Activated CD8-positive, alpha-beta memory T cell treated with anti-CD3 and anti-CD28 coated beads, Interleukin-2, amount 50 U/mL, for 4 hours (primary cell): ENCODE results near the gene HOXA9.

Experiments used
- DNase-seq: peaks from one replicate; pipeline ENCODE4 v3.0.0-alpha.2; 2020

Gene HOXA9

GRCh38 chr7:27165089-27165995 is at the start of gene HOXA9:
TSS of gene HOXA9 (minus strand) at chr7:27165537. CDS start at chr7:27165457, 80 bp downstream.
- DNase-seq: peak; percentile 15

GRCh38 chr7:27214239-27214950 is 49.1 kb upstream of the HOXA9 start:
- DNase-seq: no peak

DNA sequence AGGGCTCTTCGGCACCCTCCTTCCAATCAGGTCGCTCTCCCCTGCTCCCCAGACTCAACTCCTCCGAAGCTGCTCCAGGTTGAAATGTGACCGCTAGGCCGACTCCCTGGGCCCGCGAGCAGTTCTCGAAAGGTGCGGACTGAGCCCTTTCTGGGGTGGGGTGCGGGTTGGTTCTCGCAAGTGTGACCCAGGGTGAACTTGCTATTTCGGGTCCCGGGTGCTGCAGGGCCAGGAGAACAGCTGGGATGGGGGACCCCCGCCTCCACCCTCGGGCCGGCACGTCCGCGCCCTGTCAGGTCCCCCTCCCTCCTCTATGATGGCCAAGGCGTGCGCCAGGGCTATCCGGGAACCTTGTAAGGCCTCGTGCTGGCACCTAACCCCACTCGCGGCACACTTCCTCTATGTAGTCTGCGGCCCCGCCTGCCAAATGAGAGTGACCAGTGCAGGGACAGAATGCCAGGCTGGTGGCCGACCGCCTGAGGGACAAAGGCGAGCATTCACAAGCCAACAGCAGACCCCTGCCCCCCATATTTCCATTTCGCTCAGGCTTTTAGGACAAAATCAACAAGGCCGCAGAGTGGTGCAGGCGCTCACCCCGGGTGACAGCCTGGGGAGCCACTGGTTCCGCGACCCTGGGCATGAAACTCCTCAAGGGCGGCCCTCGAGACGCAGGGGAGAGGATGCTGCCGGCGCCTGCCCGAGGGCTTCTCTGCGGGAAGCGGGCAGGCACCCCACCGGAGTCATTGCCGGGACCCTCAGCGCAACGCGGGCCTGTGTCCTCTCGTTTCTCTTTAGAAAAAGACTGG is 48.3 kb upstream of the HOXA9 start:
- no peak for DNase-seq

DNA sequence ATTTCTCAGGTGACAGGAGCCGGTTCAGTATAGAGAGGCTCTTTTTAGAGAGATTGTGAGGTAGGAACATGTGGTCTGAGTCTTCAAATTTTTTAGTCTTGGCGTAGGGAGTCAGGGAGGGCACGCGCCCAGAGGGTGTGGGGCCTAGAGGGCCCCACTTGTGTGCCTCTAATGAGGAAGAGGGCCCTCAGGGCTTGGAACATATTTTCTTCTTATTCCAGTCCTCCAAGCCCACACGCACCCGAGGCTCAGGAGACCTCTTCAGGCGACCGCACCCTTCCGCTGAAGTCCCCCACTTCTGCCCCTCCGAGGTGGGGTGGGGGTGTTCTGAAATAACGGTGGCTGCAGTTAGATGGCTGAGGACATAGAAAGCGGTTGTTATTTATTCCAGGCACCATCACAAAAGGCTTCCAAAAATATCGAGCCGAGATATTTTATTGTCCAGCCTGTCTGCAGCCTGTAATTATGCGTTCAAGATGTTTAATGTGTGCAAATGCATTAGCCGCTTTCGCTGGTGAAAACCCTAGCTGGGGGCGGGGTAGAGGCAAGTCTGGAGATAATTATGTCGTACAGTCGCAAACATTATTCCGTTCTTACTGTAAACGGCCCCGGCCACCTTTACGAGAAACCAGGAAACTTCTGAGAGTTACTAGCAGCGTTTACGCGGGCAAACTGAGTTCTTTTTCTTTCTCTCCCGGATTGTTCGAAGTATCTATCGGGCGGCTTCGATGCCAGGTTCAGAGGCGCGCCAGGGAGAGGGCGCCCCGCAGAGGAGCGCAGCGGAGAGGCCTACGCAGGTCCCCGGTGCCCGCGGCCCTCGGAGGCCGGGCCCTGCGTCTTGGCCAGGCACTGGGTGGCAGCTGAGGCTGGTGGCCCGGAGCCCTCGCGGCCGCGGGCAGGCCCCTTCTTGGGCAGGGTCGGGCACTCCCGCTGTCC is 47.4 kb upstream of the HOXA9 start:
- DNase-seq: no peak

DNA sequence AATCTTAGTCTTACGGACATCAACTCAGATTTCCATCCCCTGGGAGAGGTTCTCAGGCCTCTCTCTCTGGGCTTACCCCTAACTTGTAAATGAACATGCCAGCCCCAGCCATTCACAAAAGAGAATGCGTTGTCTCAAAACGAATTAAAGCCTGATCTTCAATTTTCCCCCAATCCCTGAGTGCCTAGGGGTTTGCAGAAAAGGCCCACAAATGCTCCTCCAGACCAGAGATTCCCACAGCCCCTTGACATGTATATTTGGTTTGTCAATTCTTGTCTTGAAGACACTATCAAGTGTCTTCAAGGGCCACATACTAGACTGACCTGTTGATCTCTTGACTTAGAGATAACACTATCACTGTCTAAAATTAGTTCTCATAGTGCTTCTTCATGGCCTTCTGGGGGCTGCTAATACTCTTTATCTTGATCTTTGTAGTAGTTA is 46.4 kb upstream of the HOXA9 start:
- DNase-seq: no peak

DNA sequence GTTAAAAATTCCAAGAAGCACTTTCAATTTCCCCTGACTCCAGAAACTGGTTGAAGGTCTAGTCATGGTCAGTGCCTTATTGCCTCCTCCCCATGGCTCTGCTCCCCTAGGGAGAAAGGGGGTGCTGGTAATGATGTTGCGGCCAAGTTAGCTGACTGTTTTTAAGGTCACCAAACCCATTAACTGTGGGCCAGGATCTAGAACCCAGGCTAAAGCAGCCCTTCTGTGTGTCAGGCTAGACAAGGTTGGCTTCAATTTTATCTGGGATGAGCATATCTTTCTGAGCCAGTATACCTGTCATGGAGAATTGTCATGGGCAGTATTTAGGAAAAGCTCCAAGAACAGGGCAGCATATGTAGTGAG is 45.7 kb upstream of the HOXA9 start:
- DNase-seq: no peak

- peak; percentile 45 for DNase-seq
Observed at GRCh38 chr7:27210441-27211083, 45.2 kb upstream of the HOXA9 start.

DNA sequence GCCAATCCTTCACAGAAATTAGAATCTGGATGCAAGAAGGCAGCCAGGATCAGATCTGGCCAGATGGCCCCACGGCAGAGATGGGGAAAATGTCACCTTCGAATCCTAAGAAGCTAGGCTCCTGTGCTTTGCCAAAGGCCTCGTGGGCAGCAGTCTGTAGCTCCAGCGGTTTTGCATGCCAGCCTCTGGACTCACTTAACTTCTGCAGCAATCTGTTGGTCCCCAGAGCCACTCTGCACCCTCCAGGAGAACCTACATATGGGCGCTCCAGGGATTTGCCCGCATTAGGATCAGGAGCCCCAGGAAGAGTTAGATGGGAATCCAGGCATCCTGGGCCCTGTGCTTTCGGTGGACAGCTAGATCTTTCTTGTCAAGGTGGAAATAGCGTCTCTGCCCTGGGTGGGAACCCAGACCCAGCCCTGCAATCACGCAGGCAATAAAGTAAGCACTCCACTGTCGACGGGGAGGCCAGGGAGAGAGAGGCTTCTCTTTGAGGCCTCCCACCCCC is 44.6 kb upstream of the HOXA9 start:
- no peak for DNase-seq

DNA sequence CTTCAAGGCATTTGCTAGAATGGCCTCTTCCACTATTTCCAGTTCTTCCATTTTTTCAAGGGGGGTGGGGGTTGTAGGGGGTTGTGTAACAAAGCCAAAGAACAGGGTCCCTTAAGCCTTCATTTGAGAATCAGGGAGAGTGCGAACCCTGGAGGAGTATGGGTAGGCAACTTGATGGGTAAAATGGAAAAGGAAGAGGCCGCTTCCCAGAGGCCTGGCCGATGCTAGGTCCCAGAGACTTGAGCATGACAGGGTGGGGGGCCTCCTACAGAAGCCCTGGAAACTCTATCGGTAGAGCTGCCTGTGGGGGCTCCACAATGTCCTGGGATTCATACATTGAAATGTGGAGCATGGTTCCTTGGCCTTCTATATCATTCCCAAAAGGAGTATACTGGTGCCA is 43.7 kb upstream of the HOXA9 start:
- DNase-seq: no peak

DNA sequence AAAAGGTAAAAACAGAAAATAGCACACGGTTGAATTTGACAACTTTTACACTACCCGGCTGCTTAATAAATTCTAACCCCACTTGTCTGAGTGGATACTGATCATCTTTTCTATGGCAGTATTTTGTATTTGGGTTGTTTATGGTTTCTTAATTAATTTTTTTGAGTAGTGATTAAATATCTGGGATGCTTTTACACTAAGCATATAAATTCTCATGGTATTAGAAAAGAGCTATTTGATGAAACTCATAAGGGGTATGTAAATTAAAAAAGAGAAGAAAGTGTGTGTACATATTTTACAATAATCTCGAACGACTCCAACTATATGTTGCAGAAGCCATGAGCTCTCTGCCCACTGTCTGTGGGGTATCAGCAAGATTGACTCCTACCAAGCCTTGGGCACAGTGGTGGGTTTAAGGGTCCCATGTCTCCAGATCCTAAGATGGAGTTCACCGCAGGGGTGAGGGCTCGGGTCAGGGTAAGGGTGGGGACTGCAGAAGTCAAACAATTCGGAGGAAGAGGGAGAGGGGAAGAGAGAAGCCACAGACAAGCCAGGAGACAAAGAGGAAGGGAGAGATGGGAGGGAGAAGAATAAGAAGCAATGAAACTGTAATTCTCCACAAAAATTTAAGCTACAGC is 42.1 kb upstream of the HOXA9 start:
- no peak for DNase-seq

DNA sequence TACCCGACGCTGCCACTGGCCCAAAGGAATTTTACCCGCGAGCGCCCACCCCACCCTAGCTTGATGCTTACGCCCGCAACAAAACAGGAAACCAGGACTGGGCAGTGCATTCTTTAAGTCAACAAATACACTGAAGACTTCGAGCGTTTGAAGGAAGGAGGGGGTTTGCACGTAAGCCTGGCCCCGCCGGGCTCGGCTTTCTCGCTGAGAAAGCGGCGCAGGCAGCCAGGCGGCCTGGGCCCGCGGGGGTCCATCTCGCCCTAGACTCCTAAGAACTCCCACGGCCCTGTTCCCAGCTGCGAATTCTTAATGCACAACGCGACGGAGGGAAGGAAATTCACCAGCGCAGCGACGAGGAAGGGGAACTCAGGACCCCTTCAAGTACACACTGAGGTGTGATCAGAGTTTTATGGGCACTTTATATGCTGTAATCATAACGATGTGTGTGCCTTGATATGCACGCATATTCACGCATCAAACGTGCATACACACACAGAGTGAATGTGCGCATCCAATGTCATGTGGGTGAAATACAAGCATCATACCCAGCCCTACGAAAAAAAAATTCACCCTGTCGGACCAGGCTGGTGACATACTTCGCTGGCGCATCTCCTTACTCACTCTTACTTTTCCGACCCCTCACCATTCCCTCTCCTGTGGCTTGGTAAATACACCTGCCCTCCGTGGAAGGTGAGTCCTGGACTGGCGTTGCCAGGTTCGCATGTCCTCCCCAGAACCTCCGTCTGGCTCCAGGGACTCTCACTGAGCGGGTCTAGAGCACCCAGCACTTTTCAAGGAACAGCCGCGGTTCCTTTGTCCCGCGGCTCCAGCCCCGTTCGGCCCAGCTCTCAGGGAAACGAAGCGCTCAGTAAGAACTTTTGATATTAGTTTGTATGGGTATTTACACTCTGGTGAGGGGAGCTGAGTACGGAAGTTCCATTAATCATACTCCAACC is 40.3 kb upstream of the HOXA9 start:
- no peak for DNase-seq

GRCh38 chr7:27204851-27205322 is 39.5 kb upstream of the HOXA9 start:
- DNase-seq: no peak

GRCh38 chr7:27203964-27204594 is 38.7 kb upstream of the HOXA9 start:
- DNase-seq: no peak

DNA sequence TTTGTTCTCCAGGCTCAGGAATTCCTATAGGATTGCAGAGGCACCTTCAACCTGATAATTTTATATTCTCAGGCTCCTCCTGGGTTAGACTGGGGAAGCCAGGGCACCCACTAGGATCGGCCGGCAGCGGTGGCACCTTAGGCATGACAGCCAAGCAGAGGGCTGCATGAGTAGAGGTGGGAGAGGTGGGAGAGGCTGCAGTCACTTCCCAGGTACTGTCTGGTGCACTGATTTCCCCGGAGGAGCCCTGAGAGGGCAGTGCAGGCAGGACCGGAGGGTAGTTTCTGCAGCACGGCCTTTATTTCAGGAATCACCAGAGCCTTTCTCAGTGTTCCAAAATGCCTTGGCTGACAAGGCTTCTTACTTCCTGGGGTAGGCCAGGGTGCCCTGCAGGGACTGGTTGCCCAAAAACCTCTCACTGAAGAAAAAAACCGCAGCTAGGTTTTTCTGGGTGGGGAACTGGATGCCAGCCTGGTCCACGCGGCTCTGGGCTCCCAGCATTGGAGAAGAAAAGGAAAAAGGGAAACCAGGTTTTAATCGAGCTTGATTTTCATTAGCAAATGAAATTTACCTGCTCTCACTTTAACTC is 38.1 kb upstream of the HOXA9 start:
- no peak for DNase-seq

DNA sequence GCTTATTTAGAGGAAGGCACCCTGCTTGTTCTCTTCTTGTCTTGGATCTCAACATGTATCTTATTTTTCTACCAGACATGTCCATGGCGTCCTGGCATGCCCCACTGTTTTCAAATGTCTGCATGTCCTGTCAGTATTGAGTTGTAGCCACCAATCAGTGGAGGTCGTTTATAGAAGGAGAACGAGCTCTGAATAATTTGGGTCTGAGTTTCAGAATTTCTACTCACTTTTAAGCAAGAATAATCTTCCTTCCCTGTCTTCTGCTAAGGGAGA is 37.5 kb upstream of the HOXA9 start:
- DNase-seq: no peak

DNA sequence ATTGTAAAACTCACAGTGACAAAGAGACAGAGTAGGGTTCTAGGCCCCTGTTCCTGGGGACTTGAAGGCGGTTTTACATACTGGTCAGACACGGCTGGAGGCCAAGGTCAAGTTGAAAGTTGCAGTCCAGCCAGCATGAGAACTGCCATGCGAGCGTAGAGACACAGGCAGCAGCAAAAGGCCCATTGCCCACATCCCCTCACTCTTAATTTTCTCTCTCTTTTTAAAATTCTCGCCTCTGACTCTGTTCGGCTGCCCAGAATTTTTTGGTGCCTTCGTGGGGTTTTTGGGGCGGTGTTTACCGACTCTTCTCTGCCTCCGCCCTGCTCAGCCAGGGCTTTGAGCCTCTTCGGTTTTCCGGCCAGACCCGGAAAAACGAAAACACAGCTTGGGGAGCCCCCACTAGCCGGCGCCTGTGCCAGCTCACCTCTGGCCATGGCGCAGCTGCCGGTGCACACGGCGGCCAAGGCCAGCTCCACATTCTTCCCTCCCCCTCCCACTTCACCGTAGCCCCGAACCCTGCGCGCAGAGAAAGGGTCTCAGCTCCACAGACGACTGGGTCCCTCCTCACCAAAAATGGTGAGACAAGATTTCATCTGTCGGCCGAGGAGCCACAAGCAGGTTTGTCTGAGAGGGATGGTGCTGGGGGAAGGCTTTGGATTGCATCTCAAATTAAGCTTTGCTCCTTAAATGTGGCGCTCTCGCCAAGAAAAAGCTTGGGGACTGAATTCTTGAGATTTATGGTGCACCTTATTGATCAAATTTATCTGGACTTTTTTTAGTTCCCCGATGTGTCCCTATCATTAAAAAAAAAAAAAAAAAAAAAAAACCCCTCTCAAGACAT is 36.9 kb upstream of the HOXA9 start:
- no peak for DNase-seq

- no peak for DNase-seq
Observed at GRCh38 chr7:27201580-27202017, 36.3 kb upstream of the HOXA9 start.
